Measurements from ENCODE around the gene ACSL3.

ACSL3 gene

GRCh38 chr2:222922019-222922800 lies 61.4 kb downstream of the ACSL3 start:
- DNase-seq (ENCODE audit: low spot score) = no peak
- no peak for TF ChIP-seq CTCF (IDR thresholded peaks at IDR 0.05; ENCODE audit: borderline replicate concordance, control extremely low read depth, extremely low read depth, insufficient read depth, missing control alignments)
- in situ Hi-C loops (cut with MboI; ENCODE audit: low sequenced_read_pairs, unreplicated experiment) = no loop called here

- in situ Hi-C loops (cut with MboI; ENCODE audit: low sequenced_read_pairs, unreplicated experiment) = no loop called here
- no peak for DNase-seq (ENCODE audit: low spot score)
- no peak for TF ChIP-seq CTCF (IDR thresholded peaks at IDR 0.05; ENCODE audit: borderline replicate concordance, control extremely low read depth, extremely low read depth, insufficient read depth, missing control alignments)
Measured at GRCh38 chr2:222926915-222927314, 66.1 kb downstream of the ACSL3 start.

- TF ChIP-seq CTCF (IDR thresholded peaks at IDR 0.05; ENCODE audit: borderline replicate concordance, control extremely low read depth, extremely low read depth, insufficient read depth, missing control alignments) = no peak
- no peak for DNase-seq (ENCODE audit: low spot score)
- in situ Hi-C loops (cut with MboI; ENCODE audit: low sequenced_read_pairs, unreplicated experiment) = no loop called here
Measured at GRCh38 chr2:222927600-222927999, 66.8 kb downstream of the ACSL3 start.

GRCh38 chr2:222928335-222928734 lies 67.5 kb downstream of the ACSL3 start:
- in situ Hi-C loops (cut with MboI; ENCODE audit: low sequenced_read_pairs, unreplicated experiment) = no loop called here
- DNase-seq (ENCODE audit: low spot score) = no peak
- TF ChIP-seq CTCF (IDR thresholded peaks at IDR 0.05; ENCODE audit: borderline replicate concordance, control extremely low read depth, extremely low read depth, insufficient read depth, missing control alignments) = no peak

- no peak for DNase-seq (ENCODE audit: low spot score)
- in situ Hi-C loops (cut with MboI; ENCODE audit: low sequenced_read_pairs, unreplicated experiment) = no loop called here
- TF ChIP-seq CTCF (IDR thresholded peaks at IDR 0.05; ENCODE audit: borderline replicate concordance, control extremely low read depth, extremely low read depth, insufficient read depth, missing control alignments) = no peak
Measured at GRCh38 chr2:222930862-222931261, 70.0 kb downstream of the ACSL3 start.

GRCh38 chr2:222931659-222932058 lies 70.8 kb downstream of the ACSL3 start:
- DNase-seq (ENCODE audit: low spot score) = no peak
- TF ChIP-seq CTCF (IDR thresholded peaks at IDR 0.05; ENCODE audit: borderline replicate concordance, control extremely low read depth, extremely low read depth, insufficient read depth, missing control alignments) = no peak
- in situ Hi-C loops (cut with MboI; ENCODE audit: low sequenced_read_pairs, unreplicated experiment) = no loop called here

All from GM13976 (cell line).